HepG2 (cell line): ENCODE results near the gene AHCYL2.

Experiments
- HNRNPL ChIP-seq: fragments of 200-400 bp; formaldehyde crosslinking; IDR thresholded peaks from 2 replicates; pipeline ENCODE4 v1.6.1; 2017; ENCODE audit warnings: mild to moderate bottlenecking, low read depth, low read length
- ZNF354B ChIP-seq: sonication (generic); formaldehyde crosslinking; IDR thresholded peaks from 2 replicates; pipeline ENCODE4 v1.8.0; 2022; ENCODE audit warnings: mild to moderate bottlenecking, missing genetic modification reagents
- TF ChIP-seq, protein P1 (sequence below): sonication (generic); formaldehyde crosslinking; IDR thresholded peaks from 2 replicates; pipeline ENCODE4 v1.5.0; 2020; ENCODE audit warnings: mild to moderate bottlenecking, low read depth, missing genetic modification reagents, borderline replicate concordance

DNA sequence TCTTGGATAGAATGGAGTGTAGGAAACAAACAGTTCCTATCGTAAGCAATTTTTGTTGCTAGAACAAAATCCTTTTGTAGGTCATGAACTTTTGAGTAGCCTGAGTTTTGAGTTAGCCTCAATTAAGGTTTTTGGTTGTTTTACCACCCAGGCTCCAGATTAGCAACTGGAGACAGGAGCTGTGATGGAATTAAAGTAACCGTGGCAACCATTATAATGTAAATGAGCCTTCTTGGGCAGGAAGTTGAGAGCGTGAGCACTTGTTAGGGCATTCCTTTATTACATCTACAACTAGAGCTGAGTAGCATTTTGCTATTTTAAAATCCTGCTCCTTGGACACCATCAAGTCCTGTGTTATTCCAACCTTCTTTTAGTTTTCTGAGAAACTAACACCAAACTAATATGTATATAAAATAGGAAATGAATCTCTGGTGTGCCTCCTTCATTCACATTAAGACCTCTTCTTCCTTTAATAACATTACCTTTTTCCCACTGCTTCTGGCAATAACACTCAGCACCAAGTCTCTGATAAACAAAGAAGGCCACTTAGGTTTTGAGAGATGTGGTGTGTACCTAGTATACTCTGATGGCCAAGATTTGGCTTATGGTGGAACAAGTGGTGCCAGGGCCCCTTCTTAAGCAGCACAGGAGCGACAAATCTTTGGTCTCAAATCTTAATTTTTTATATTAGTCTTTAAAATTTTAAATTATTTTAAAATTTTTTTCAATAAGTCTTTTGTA is 34.0 kb downstream of the AHCYL2 start:
- TF ChIP-seq, protein P1, sequence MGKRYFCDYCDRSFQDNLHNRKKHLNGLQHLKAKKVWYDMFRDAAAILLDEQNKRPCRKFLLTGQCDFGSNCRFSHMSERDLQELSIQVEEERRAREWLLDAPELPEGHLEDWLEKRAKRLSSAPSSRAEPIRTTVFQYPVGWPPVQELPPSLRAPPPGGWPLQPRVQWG (CRISPR knock-in tag): no peak
- TF ChIP-seq ZNF354B (no peak), HNRNPL (no peak)
